Mesenteric fat pad (tissue), 1 donor: ENCODE results near the gene LTF. TPM values are rescaled to one million over a fixed set of nuclear protein-coding genes. Genes with fewer than 3 reads are reported as not detected.

Experiments used
- DNase-seq: peaks from one replicate; pipeline ENCODE4 v3.0.0-alpha.2; 2020; ENCODE audit warnings: low spot score
- total RNA-seq: library from RNA; stranded (reverse); fragmentation: NEBNext Ultra II Directional; extraction: Animal tissue kit (Norgen Biotek cat#: 25700); gene quantifications from one replicate; pipeline ENCODE4 v1.2.1, GENCODE V29; 2021
- donor health status: DM: yes; HTN: yes; CAD: no.

The LTF gene
- total RNA-seq, 1 donor from 2014 or later: 4.3 TPM

DNA sequence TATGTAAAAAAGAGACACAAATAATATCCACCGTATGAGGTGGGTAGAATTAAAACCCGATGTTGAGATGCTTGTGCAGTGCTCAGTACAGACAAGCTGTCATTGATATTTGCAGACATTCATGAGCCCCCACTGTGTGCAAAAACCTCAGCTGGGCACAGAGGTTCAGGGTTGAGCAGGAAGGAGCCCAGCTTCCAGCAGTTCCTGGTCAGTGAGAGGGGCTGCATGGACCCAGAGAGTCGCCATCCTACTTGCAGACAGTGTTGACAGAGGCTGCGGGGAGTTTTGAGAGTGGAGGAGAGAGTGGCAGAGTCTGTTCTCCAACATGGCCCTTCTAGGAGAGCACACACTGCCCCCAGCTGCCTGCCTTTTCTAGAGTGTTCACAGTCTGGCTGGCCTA lies 6.1 kb upstream of the LTF start:
- DNase-seq: no peak

DNA sequence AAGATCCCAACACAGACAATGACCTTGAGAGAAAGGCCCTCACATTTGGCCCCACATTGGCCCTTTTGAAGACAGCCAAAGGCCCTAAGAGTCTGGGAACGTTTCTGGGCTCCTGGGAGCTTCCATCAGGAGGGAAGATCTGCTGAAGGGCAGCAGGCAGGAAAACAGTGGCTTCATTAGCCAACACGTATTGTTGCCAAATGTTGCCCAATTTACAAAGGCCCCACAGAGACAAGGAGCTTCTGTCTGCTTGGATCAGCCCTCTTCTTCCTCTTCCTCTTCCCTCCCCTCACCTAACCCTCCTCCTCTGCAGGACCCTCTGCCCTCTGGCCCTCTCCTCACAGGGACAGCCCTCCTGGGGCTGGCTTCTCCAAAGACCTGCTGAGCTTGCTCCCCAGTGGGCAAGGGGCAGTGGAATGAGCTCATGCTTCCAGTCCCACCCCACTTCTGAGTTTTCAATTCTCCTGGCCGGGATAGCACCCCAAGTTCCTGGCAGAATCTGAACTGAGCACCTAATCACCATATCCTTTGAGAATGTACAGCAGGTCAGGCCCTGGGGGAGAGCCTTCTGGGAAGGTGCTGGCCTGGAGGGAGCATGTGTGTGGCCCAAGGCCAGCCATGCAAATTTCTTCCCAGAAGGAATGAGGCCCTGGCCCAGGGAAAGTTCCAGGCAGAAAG lies 5.1 kb upstream of the LTF start:
- DNase-seq: peak; percentile 68

DNA sequence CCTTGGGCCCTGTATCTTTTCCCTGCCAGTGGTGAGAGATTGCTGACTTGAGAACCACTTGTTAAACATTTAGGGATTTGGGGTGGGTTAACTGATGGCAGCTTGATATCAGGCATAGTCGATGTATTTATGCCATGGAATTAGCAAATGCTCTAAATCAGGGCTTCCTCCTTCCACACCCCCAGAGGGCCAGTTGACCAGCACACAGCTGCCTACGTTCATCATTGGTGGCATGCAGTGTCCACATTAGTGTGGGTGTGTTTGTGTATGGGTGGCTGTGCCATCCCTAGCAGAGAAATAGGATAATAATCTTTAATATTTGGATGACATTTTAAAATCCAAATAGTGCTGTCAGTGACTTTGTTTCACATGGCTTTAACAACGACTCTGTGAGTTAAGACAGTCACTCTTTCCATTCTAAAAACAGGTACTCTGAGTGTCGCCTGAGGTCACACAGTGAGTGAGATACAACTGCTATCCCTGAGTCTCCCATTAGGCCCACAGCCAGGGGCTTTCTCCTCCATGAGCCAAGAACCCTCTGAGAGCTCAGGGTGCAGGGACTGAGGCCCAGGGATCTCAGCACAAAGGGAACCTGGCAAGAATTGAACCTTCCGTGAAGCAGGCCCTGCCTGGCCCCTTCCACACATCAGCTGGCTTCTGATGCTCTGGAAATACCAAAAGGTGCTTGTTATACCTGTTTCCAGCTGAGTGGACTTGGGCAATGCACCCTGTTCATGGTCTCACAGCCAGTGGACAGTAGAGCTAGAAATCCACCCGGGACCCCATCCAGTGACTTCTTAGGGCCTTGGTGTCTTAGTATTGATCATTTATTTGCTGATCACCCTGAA lies 4.3 kb upstream of the LTF start:
- DNase-seq: peak; percentile 16

DNA sequence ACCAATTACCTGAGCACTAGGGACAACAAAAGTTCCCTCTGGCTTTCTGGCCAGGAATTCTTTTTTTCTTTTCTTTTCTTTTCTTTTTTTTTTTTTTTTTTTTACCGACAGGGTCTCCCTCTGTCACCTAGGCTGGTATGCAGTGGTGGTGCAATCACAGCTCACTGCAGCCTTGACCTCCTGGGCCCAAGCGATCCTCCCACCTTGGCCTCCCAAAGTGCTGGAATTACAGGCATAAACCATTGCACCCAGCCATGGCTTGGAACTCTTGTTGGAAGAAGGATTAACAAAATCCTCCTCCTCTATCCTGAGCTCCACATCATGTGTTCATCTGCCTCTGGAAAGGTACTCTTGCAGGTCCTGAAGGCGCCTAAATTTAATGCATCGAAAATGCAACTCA lies 2.9 kb upstream of the LTF start:
- DNase-seq: peak; percentile 3

DNA sequence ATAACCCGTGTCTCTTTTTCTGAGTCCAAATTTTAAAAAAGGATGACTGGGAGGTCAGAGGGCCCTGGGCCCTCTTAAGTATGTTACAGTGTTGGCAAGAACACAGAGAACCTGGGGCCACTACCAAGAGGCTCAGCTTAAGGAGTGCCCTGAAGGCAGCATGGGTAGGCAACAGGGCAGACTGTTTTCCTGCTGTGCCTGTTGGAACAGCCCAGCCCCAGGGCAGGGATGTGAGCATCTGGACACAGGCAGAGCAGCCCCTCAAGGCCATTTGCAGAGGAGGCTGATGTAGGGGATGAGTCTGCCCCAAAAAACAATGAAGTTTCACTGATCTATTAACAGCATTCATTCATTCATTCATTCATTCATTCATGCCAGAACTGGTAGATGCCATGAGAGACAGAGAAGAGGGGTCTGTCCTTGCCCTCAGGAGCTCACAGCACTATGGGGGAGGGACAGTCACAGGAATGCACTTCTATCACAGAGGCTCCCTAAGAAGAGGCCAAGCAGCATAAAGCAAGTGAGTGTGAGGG lies 2.2 kb upstream of the LTF start:
- peak; percentile 37 for DNase-seq

DNA sequence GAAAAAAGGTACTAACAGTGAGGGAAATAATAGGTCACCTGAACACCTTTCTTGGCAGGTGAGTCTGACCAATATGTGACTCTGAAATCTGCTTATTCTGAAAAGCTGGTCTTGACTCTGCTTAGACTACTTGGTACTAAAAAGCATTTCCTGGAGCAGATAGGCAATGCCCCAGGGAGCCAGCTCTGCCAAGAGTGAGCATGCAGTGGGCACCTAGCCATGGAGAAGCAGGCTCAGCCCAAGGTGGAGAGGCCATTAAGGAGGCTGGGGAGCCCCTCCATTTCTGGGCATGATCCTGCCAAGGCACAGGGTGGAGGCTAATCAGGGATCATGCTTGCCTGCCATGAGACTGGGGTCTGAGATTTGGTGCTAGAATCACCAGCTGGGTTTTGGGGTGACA lies 1.6 kb upstream of the LTF start:
- DNase-seq: peak; percentile 82

DNA sequence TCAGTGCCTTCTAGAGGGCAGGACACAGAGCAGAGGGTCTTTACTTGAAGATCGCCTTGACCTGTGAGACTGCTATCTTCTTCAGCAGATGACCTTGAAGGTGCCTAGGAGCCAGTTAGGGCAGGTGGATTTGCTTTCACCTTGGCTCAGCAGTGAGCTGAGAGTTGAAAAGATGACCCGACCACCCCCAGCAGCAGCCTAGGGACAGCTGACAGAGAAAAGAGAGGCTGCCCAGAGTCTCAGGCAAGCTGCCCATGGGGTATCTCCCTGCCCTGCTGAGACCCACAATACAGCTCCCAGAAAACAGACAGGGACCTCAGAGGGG lies 453 bp upstream of the LTF start:
- peak; percentile 18 for DNase-seq

DNA sequence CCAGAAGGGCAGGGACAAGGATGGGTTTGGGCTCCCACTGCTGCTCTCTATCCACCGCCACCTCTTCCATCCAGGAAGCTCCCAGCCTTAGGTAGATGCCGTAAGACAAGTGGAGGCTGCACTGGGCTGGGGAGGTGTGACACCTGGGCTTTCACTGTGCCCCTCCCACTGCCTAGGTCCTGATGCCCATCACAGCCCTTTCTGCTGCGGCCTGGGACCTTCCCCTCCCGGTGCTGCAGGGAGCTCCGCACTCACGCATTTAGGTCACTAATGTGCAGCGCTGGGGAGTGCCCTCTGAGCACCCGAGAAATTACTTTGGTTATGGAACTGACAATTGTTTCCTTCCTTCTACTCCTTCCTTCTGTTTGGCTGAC lies 850 bp downstream of the LTF start:
- DNase-seq: peak; percentile 53

DNA sequence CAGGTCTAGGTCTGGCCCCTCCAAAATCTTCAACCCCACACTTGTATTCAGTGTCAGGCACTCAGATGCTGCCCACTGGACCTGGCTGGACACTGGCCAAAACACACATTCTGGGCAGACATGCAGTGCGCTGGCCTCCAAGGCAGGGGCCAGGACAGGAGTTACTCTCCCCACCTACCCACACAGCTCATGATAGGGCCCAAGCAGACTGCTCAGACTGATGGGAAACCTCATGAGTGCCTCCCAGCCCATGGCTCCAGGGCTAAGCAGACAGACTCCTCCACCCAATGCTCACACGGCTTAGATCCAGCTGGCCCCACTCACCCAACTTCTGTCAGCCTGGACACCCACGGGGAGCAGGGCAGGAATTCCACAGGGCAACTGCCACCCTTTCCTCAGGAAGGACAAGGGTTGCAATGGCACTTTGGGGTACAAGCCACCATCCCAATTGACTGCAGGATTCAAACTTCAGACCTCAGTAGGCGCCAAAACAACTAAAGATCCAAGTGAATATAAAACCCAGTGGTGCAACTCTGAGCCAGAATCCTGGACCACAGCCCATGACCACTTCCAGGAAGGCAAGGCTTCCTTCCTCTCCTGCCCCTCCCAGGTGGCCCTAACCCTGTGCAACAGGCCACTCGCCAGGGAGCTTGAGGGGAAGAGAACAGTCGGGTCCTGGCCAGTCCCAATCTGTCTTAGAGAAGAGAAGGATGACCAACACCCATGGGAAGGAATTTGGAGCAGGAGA lies 1.4 kb downstream of the LTF start:
- DNase-seq: peak; percentile 81

DNA sequence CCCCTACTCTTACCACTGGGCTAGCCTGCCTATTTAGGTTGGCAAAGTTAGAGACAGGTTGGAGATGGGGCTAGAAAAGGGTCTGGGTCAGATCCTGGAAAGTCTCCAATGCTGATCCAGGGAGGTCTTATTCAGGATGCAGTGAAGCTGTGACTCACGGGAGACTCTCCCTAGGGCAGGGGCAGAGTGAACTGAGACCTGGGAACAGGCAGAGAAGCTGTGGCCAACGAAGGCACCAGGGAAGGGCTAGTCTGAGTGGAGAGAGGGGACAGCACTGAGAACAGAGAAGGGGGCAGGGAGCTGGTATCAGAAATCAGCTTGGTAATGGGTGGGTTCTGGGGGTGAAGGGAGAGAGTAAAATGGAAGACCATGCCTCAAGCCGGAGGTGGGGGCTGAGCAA lies 2.2 kb downstream of the LTF start:
- no peak for DNase-seq

DNA sequence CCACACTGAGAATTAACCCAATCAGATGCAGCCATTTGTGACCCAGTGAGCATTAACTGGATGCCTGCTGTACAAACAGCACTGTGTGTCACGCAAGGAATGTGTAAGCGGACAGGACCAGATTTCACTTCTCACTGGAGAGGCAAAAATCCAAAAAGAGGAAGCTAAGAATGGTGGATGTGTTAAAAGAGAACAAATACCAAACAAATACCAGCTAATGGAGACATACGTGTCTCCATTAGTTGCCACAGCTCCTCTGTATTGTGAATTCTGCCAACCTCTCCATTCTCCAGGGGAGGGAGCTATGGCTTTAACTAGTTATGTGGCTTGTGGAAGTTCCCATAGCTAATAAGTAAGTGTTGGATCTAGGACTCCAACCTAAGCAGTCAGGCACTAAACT lies 2.6 kb downstream of the LTF start:
- DNase-seq: no peak

DNA sequence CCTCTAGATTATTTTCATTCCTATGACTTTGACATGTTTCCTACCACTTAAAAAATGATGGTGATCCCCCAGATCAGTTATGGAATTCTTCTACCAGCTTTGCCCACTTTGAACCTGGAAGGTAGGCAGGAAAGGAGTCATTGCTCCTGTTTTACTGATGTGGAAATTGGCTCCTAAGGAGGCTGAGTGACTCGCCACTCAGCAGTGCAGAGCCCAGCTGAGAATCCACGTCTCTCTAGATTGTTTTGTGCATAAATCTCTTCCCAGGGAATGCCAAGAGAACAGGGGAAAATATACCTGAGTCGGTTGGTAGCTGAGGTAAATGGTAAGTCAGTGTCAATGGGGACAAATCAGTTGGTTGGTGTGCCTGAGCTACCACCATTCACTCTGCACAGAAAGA lies 4.7 kb downstream of the LTF start:
- DNase-seq: no peak

DNA sequence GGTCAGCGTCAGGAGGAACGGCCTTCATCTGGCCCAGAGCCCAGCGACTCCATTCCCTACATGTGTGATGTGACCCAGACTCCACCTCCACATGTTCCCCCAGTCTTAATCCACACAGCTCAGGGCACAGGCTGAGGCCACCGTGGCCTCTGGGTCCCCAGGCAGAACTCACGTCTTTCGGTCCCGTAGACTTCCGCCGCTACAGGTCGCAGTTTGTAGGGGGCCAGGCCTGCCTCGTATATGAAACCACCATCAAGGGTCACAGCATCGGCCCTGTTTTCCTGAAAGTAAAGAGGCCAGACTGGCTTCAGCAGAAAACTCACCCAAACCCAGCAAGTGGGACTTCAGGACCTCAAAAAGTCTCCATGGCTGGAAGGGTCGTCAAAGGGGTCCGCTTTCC lies 8.6 kb downstream of the LTF start:
- DNase-seq: peak; percentile 84

DNA sequence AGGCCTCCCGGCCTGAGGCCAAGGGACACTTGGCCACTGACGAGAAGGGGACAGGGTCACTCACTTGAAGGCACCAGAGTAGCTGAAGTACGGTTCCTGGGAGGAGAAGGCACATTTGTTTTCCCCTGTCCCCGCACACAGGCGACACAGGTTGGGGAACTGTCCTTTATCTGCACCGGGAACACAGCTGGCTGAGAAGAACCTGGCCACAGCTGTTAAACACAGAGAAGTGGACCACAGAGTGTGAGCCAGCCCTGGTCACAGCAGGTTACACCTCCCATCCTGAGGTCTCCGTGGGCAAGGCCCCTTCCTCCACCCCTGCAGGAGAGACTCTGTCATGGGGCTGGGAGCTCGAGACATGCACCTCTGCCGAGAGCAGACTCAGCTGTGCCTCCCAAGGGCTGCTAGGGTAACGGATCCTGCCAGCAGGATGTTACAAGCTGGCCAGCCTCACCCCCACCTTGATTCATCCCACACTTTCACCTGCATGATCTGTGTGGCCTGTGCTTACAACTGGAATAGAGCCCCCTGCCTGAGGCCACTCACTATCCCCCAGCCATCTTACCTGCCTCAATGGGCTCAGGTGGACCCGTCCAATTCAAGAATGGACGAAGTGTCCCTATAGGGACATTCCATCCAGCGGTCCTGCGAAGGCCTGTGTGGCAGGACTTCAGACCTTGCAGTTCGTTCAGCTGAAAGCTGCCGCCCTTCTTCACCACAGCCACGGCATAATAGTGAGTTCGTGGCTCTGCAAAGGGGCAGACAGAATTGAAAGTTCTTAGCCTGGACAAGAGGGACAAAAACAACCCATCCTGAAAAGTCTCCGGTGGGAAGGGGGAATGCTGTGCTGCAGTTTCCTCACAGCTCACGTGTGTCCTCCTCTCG lies 9.2 kb downstream of the LTF start:
- DNase-seq: peak; percentile 85

DNA sequence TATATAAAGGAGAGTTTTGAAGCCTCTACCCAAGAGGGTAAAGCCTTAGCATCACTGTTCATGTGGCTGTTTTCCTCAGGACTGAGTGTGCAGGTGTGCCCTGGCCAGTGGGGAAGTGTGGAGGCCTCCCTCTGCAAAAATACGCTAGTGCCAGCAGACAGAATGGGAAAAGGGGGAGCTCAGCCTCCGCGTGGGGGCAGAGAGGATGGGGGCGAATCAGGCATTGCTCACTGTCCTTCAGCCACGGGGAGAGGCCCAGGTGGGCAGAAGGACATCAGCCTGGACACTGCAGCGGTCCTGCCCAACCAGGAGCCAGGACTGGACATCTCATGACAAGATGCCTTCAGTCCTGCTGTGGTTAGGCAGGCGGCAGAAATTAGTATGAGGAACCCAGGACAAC lies 10.1 kb downstream of the LTF start:
- peak; percentile 71 for DNase-seq

DNA sequence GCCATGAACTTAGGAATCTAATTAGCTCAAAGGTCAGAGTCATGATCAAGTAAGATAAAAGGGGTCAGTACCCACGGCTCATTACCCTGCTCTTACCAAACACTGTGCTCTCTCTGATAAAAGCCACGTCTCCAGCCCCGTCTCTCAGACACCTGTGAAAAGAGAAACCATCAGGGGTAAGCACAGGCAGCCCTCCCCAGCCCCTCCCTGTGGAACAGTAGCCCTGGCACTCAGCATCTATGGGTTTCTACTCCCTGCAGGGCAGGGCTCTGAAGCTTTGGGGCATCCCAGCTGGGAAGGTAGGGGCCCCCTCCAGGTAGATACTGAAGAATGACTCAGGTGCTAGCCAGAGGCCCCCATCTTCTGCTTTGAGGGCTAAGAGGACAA lies 10.5 kb downstream of the LTF start:
- DNase-seq: peak; percentile 47

DNA sequence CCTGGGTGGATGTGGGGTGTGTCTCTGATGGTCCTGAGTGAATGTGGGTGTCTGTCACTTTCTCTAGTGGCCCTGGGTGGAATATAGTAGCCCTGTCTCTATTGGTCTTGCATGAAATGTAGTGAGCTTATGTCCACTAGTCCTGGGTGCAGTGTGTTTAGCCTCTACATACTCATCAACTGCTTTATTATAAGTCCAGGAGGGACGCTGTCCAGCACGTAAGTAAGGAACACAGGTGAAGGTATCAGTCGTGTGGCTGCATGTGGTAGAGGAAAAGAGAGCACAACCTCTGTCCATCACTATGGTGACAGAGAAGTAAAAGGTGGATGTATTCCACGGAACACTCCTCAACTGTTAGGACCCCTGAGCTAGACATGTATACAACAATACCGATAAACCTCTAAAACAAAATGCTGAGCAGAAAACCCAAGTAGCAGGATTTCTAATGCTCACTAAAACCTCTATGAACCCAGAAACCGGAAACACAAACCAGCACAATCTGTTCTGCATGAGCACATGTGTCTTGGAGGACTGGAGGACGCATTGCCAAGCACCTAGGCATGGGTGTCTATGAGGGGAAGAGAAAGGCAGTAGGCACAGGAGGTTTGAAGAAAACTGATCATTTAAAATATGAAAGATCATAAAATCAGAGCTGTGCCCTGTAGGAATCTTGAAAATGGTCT lies 11.0 kb downstream of the LTF start:
- no peak for DNase-seq

DNA sequence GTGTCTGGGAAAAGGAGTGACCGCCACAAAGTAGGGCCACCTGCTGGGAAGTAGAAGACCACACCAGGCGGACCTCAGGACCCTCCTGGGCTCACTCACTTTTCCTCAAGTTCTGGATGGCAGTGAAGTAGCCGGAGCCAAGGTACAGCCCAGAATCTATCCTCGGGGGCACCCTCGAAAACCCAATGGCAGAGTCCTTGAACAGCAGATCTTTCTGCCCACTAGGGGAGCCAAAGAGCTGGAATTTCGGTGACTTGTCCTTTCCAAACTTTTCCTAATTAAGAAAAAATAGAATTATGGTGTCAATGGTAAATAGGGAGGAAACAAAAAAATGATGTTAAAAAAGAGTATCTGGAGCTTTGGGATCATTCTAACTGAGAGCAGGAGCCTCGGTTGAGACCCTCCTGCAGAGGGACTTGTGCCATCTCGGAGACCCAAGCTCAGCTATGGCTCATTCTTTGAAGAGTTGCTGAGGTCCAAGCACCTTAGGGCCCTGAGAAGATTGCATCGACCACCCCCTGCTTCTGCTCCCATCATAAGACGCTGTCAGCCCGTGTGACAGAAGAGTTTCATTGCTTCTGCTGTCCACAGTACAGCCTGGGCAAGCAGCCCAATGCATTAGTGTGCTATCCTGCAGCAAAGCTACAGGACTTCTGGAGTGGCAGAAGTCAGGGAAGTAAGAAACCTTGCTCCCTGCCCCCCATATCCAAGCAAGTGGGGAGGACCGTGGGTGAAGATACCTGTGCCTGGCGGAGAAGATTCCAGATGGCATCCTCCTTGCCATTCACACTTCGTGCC lies 14.8 kb downstream of the LTF start:
- no peak for DNase-seq

DNA sequence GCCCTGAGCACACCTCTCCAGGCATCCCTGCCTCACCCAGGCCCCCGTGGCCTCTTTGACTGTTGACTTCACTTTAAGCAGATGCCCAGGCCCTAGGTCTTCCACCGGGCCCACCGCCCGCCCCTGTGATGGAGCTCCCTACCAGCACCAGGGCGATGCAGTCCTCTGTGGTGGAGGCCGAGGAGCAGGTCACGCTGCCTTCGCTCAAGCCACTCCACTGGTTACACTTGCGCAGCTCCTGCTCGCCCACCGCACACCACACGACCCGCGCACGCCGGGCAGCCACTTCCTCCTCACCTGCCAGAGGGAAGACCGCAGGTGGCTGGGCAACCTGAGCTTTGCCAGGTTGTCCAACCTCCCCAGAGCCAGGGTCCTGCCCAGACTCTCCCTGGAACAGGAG lies 16.0 kb downstream of the LTF start:
- no peak for DNase-seq
